ENCODE measurements around the gene FSIP1. TPM values are rescaled to one million over a fixed set of nuclear protein-coding genes. Genes with fewer than 3 reads are reported as not detected.

FSIP1 gene
- total RNA-seq, 4 donors from 2014 or later: 0.38 to 0.91 (median 0.57) TPM; not detected in 1

GRCh38 chr15:39736412-39737195, 46.0 kb downstream of the FSIP1 start:
- TF ChIP-seq CTCF (IDR thresholded peaks at IDR 0.05) (no peak), POLR2A (IDR thresholded peaks at IDR 0.05) (no peak)
- no peak overlapping the region for H3K4me3 ChIP-seq
- H3K27me3 ChIP-seq: no peaks in the 10 kb centered on the region
- H3K4me1 ChIP-seq: no peaks in the 10 kb centered on the region
- no peaks in the 10 kb centered on the region for H3K9me3 ChIP-seq
- WGBS, 2 donors: 77 to 85% methylated on average over 5 to 6 of the region's 6 CpGs
- intact Hi-C loops (cut with DNase I): no loop called here
- no peak overlapping the region for H3K27ac ChIP-seq
- DNase-seq: no peak
- no peaks in the 10 kb centered on the region for H3K36me3 ChIP-seq

- H3K27ac ChIP-seq: no peak overlapping the region
- no peaks in the 10 kb centered on the region for H3K27me3 ChIP-seq
- TF ChIP-seq POLR2A (IDR thresholded peaks at IDR 0.05) (no peak), CTCF (IDR thresholded peaks at IDR 0.05) (no peak)
- H3K36me3 ChIP-seq: no peaks in the 10 kb centered on the region
- 93 to 94% methylated on average over 4 of the region's 4 CpGs for WGBS, 2 donors
- H3K9me3 ChIP-seq: no peaks in the 10 kb centered on the region
- no peak for DNase-seq
- no peaks in the 10 kb centered on the region for H3K4me1 ChIP-seq
- intact Hi-C loops (cut with DNase I): no loop called here
- H3K4me3 ChIP-seq: no peak overlapping the region
These were observed 47.4 kb downstream of the FSIP1 start for GRCh38 chr15:39735120-39735717.

- TF ChIP-seq POLR2A (IDR thresholded peaks at IDR 0.05): no peak
- TF ChIP-seq CTCF (IDR thresholded peaks at IDR 0.05): no peak
- Histone ChIP-seq H3K9me3 (no peaks in the 10 kb centered on the region), H3K4me3 (no peak overlapping the region), H3K27ac (no peak overlapping the region), H3K36me3 (no peaks in the 10 kb centered on the region), H3K4me1 (no peaks in the 10 kb centered on the region), H3K27me3 (no peaks in the 10 kb centered on the region)
- intact Hi-C loops (cut with DNase I): no loop called here
- 77 to 85% methylated on average over 3 of the region's 3 CpGs for WGBS, 2 donors
- no peak for DNase-seq
These were observed 51.4 kb downstream of the FSIP1 start for GRCh38 chr15:39731266-39731665.

DNA sequence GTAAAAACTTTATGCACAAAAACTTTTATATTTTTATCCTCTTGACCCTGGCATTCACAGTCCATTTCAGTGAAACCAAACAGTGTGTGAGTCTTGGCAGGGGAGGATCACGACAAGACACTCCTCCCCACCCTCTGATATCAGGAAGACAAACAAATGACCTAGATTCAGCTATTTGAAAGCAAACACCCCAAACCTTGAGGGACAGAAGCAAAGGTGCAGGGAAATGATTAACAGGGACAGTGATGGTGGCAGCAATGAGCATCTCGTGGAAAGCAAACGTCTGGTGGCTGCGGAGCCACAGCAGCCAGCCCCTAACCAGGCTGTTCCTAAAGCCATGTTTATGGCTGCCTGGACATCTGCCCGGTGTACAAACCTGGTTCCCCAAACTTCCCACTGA, 52.1 kb downstream of the FSIP1 start:
- H3K27me3 ChIP-seq: no peaks in the 10 kb centered on the region
- WGBS, 2 donors: 30 to 59% methylated on average over 5 of the region's 5 CpGs
- H3K27ac ChIP-seq: no peak overlapping the region
- TF ChIP-seq POLR2A (IDR thresholded peaks at IDR 0.05): no peak
- no peak for TF ChIP-seq CTCF (IDR thresholded peaks at IDR 0.05)
- no peaks in the 10 kb centered on the region for H3K9me3 ChIP-seq
- H3K4me3 ChIP-seq: no peak overlapping the region
- no peaks in the 10 kb centered on the region for H3K36me3 ChIP-seq
- no peak for DNase-seq
- H3K4me1 ChIP-seq: no peaks in the 10 kb centered on the region
- intact Hi-C loops (cut with DNase I): no loop called here

DNA sequence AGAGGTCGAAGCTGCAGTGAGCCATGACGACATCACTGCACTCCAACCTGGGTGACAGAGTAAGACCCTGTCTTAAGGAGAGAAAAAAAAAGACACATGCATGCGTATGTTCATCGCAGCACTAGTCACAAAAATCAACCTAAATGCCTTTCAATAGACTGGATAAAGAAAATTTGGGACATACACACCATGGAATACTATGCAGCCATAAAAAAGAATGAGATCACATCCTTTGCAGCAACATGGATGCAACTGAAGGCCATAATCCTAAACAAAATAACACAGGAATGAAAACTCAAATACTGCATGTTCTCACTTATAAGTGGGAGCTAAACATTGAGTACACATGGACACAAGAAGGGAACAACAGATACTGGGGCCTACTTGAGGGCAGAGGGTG, 53.1 kb downstream of the FSIP1 start:
- intact Hi-C loops (cut with DNase I): no loop called here
- Histone ChIP-seq H3K9me3 (no peaks in the 10 kb centered on the region), H3K4me1 (no peaks in the 10 kb centered on the region), H3K27ac (no peak overlapping the region), H3K27me3 (no peaks in the 10 kb centered on the region), H3K36me3 (no peaks in the 10 kb centered on the region), H3K4me3 (no peak overlapping the region)
- DNase-seq: no peak
- TF ChIP-seq POLR2A (IDR thresholded peaks at IDR 0.05): no peak
- no peak for TF ChIP-seq CTCF (IDR thresholded peaks at IDR 0.05)
- 87 to 98% methylated on average over 4 of the region's 4 CpGs for WGBS, 2 donors
